CD14-positive monocyte (primary cell): ENCODE data around the gene COX15. TPM values are rescaled to one million over a fixed set of nuclear protein-coding genes. Genes with fewer than 3 reads are reported as not detected.
A peak's percentile ranks its signal among the peaks of the same experiment; 100 is the strongest.

Source experiments
- DNase-seq, 3 donors: peaks; one replicate each; pipeline ENCODE4 v3.0.0-alpha.2; 2011 to 2022
- H2AFZ ChIP-seq: 2 replicates; pipeline ENCODE4 v1.6.0; 2012; ENCODE audit warnings: mild to moderate bottlenecking, low read depth, low read length, inconsistent platforms; ENCODE audit not compliant: insufficient read depth, poor library complexity, severe bottlenecking
- H3K27ac ChIP-seq, 2 donors: 1 replicate in 1 of 2; 2 replicates in 1 of 2; pipeline ENCODE4 v1.5.1; 2012 to 2013; ENCODE audit warnings: low read length in 2 of 2, control low read depth in 1 of 2, inconsistent platforms in 1 of 2, low read depth in 1 of 2, mild to moderate bottlenecking in 1 of 2
- H3K27me3 ChIP-seq, 2 donors: one replicate each; pipeline versions ENCODE4 v1.6.0 to v1.6.1; 2011 to 2013; ENCODE audit warnings: low read length in 2 of 2; ENCODE audit not compliant: control insufficient read depth in 2 of 2, insufficient read depth in 2 of 2
- H3K36me3 ChIP-seq, 2 donors: replicated peaks in 1 of 2; 1 replicate in 1 of 2; 2 replicates in 1 of 2; pipeline versions ENCODE4 v1.5.1 to v1.6.1; 2012 to 2013; ENCODE audit warnings: low read length in 2 of 2, control low read depth in 1 of 2, inconsistent platforms in 1 of 2, mild to moderate bottlenecking in 1 of 2; ENCODE audit not compliant: insufficient read depth in 2 of 2, control insufficient read depth in 1 of 2
- H3K4me1 ChIP-seq, 2 donors: 1 replicate in 1 of 2; 2 replicates in 1 of 2; pipeline versions ENCODE4 v1.5.1 to v1.6.1; 2012 to 2013; ENCODE audit warnings: low read length in 2 of 2, control low read depth in 1 of 2, inconsistent platforms in 1 of 2, mild to moderate bottlenecking in 1 of 2, moderate library complexity in 1 of 2; ENCODE audit not compliant: insufficient read depth in 2 of 2, control insufficient read depth in 1 of 2
- H3K4me2 ChIP-seq: replicated peaks from 2 replicates; pipeline ENCODE3; 2012; ENCODE audit warnings: low read length, moderate library complexity, mild to moderate bottlenecking; ENCODE audit not compliant: poor library complexity, severe bottlenecking; ENCODE audit errors: extremely low read depth
- H3K4me3 ChIP-seq, 3 experiments: fragments of 200-600 bp in 1 of 3; sonication (generic) in 1 of 3; replicated peaks in 1 of 3; 1 replicate in 2 of 3; 2 replicates in 1 of 3; pipeline ENCODE4 v1.5.1; 2011 to 2013; ENCODE audit warnings: low read length in 3 of 3, mild to moderate bottlenecking in 3 of 3, control low read depth in 2 of 3, low read depth in 2 of 3, inconsistent platforms in 1 of 3, moderate library complexity in 1 of 3
- H3K79me2 ChIP-seq: 2 replicates; pipeline ENCODE4 v1.6.0; 2012; ENCODE audit warnings: mild to moderate bottlenecking, control low read depth, inconsistent platforms, low read length, moderate library complexity; ENCODE audit not compliant: insufficient read depth
- H3K9ac ChIP-seq: 2 replicates; pipeline ENCODE4 v1.6.0; 2017; ENCODE audit warnings: low read length, mild to moderate bottlenecking; ENCODE audit not compliant: insufficient read depth, poor library complexity, severe bottlenecking
- H3K9me3 ChIP-seq, 2 donors: replicated peaks in 1 of 2; 1 replicate in 1 of 2; 2 replicates in 1 of 2; pipeline versions ENCODE4 v1.5.1 to v1.6.1; 2012 to 2013; ENCODE audit warnings: low read length in 2 of 2, control low read depth in 1 of 2; ENCODE audit not compliant: control insufficient read depth in 1 of 2, insufficient read depth in 1 of 2
- H4K20me1 ChIP-seq: 2 replicates; pipeline ENCODE4 v1.6.0; 2012; ENCODE audit warnings: mild to moderate bottlenecking, low read length, control low read depth, moderate library complexity; ENCODE audit not compliant: insufficient read depth
- H3K27ac Mint-ChIP-seq, 7 donors: one replicate each; pipeline ENCODE4 v1.8.0; 2020; ENCODE audit warnings: mild to moderate bottlenecking in 7 of 7, mixed read lengths in 7 of 7, moderate library complexity in 6 of 7, inconsistent platforms in 2 of 7
- H3K27me3 Mint-ChIP-seq, 3 donors: one replicate each; pipeline ENCODE4 v1.8.0; 2021 to 2022; ENCODE audit warnings: low read depth in 3 of 3, mild to moderate bottlenecking in 3 of 3, mixed read lengths in 3 of 3, moderate library complexity in 3 of 3, inconsistent platforms in 1 of 3
- H3K36me3 Mint-ChIP-seq, 2 donors: one replicate each; pipeline ENCODE4 v1.8.0; 2020; ENCODE audit warnings: mixed read lengths in 2 of 2, inconsistent platforms in 1 of 2, mild to moderate bottlenecking in 1 of 2
- H3K4me1 Mint-ChIP-seq: one replicate; pipeline ENCODE4 v1.8.0; 2020; ENCODE audit warnings: mild to moderate bottlenecking, mixed read lengths
- H3K4me3 Mint-ChIP-seq, 2 donors: one replicate each; pipeline ENCODE4 v1.8.0; 2020; ENCODE audit warnings: mild to moderate bottlenecking in 2 of 2, mixed read lengths in 2 of 2, moderate library complexity in 1 of 2
- H3K9me3 Mint-ChIP-seq, 7 donors: one replicate each; pipeline ENCODE4 v1.8.0; 2020 to 2022; ENCODE audit warnings: mixed read lengths in 7 of 7, mild to moderate bottlenecking in 6 of 7, moderate library complexity in 6 of 7, inconsistent platforms in 2 of 7
- WGBS: methylation state at CpG from one replicate; pipeline ENCODE4 v1.1.5; 2013; ENCODE audit warnings: missing lambda C conversion rate; ENCODE audit not compliant: insufficient coverage; 5-methylcytosine and 5-hydroxymethylcytosine counted together
- intact Hi-C, 2 donors: fragments of 100-400 bp; cut with micrococcal nuclease; formaldehyde crosslinking; loops; one replicate each; pipeline versions ENCODE4 v1.15.0 to v1.15.1; 2023
- polyA plus RNA-seq, 3 donors: library from polyadenylated mRNA; depleted of rRNA in 1 of 3; unstranded in 2 of 3; stranded (reverse) in 1 of 3; fragments of 300-500 nt in 2 of 3; fragments of >200 nt in 1 of 3; fragmentation: Illumina TruSeq in 2 of 3; gene quantifications; 1 replicate in 2 of 3; 2 replicates in 1 of 3; pipeline ENCODE4 v1.2.3, GENCODE V29; 2012 to 2021
- TF ChIP-seq, protein P1 (sequence below): fragments of 200-600 bp; IDR thresholded peaks from one replicate; pipeline ENCODE4 v1.8.0; 2022; ENCODE audit warnings: antibody characterized with exemption, mild to moderate bottlenecking

Gene COX15
- polyA plus RNA-seq, 3 donors: 10.6 to 37.6 (median 35.7) TPM

DNA sequence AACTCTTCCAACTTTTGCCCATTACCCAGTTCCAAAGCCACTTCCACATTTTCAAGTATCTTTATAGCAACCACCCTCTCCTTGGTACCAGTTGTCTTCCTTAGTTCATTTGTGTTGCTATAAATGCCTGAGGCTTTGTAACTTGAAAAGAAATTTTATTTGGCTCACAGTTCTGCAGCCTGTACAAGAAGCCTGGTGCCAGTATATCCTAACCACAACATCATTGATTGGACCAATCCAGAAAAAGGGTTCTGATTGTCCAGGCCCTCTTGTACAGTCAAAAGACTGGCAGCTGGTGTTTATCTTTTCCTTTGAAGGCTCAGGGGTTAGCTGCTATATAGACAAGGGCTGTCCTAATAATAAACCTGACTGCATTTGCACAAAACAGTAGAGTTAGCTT is 29.4 kb upstream of the COX15 start:
- Histone ChIP-seq H3K27me3 (no peaks in the 10 kb centered on the region), H4K20me1 (no peaks in the 10 kb centered on the region), H3K4me3 (no peak overlapping the region), H3K9me3 (no peaks in the 10 kb centered on the region), H3K27ac (no peak overlapping the region), H3K9ac (no peak overlapping the region), H3K79me2 (no peaks in the 10 kb centered on the region), H2AFZ (no peak overlapping the region), H3K36me3 (peaks cover 35 to 43% of the 10 kb centered on the region in 2 donors), H3K4me1 (no peaks in the 10 kb centered on the region), H3K4me2 (no peak overlapping the region)
- Mint-ChIP-seq H3K4me1 (peaks cover 4% of the 10 kb centered on the region), H3K36me3 (peaks cover 47 to 60% of the 10 kb centered on the region in 2 donors), H3K27ac (peak overlapping the region in 1 of 7 donors; percentile 2), H3K4me3 (no peak overlapping the region), H3K9me3 (peaks cover 0 to 9% (median 5%) of the 10 kb centered on the region in 7 donors), H3K27me3 (peaks cover 0 to 3% (median 1%) of the 10 kb centered on the region in 3 donors)
- TF ChIP-seq, protein P1, sequence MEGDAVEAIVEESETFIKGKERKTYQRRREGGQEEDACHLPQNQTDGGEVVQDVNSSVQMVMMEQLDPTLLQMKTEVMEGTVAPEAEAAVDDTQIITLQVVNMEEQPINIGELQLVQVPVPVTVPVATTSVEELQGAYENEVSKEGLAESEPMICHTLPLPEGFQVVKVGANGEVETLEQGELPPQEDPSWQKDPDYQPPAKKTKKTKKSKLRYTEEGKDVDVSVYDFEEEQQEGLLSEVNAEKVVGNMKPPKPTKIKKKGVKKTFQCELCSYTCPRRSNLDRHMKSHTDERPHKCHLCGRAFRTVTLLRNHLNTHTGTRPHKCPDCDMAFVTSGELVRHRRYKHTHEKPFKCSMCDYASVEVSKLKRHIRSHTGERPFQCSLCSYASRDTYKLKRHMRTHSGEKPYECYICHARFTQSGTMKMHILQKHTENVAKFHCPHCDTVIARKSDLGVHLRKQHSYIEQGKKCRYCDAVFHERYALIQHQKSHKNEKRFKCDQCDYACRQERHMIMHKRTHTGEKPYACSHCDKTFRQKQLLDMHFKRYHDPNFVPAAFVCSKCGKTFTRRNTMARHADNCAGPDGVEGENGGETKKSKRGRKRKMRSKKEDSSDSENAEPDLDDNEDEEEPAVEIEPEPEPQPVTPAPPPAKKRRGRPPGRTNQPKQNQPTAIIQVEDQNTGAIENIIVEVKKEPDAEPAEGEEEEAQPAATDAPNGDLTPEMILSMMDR: no peak
- no peak for DNase-seq
- intact Hi-C loops: no loop called here

DNA sequence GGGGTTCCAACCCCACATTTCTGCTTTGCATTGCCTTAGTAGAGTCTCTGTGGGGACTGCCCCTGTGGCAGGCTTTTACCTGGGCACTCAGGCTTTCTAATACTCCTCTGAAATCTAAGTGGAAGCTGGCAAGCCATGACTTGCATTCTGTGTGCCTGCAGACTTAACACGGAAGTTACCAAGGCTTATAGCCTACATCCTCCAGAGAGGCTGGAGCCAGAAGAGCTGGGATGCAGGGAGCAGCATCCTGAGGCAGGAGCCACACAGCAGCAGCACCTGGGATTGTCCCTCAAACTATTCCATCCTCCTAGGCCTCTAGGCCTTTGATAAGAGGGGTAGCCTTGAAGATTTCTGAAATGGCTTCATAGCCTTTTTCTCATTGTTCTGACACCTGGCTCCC is 28.4 kb upstream of the COX15 start:
- Mint-ChIP-seq H3K36me3 (peaks cover 57 to 71% of the 10 kb centered on the region in 2 donors), H3K27ac (peak overlapping the region in 2 of 7 donors; percentile 35 to 54), H3K4me1 (peaks cover 4% of the 10 kb centered on the region), H3K27me3 (peaks cover 0 to 3% (median 1%) of the 10 kb centered on the region in 3 donors), H3K4me3 (no peak overlapping the region), H3K9me3 (peaks cover 0 to 9% (median 5%) of the 10 kb centered on the region in 7 donors)
- Histone ChIP-seq H3K9ac (no peak overlapping the region), H4K20me1 (no peaks in the 10 kb centered on the region), H3K4me2 (no peak overlapping the region), H3K4me3 (no peak overlapping the region), H3K79me2 (no peaks in the 10 kb centered on the region), H3K36me3 (peaks cover 46 to 54% of the 10 kb centered on the region in 2 donors), H2AFZ (no peak overlapping the region), H3K4me1 (no peaks in the 10 kb centered on the region), H3K27me3 (no peaks in the 10 kb centered on the region), H3K9me3 (no peaks in the 10 kb centered on the region), H3K27ac (no peak overlapping the region)
- DNase-seq: no peak
- WGBS: no CpG with 5 or more reads among the region's 1 CpG
- intact Hi-C loops: no loop called here
- TF ChIP-seq, protein P1: no peak
